ENCODE measurements around the gene ZBED2. TPM values are rescaled to one million over a fixed set of nuclear protein-coding genes. Genes with fewer than 3 reads are reported as not detected.

The ZBED2 gene
- polyA plus RNA-seq, 1 donor (not counting 4 experiments of a cell fraction or from before 2014, with no cell fraction given) = 120 TPM

- no peaks in the 10 kb centered on the region for H3K9me3 ChIP-seq (ENCODE audit: control insufficient read depth, low read depth, low read length)
- no peak overlapping the region for H3K27ac ChIP-seq (ENCODE audit: control insufficient read depth, insufficient read depth, low read length)
- dilution Hi-C loops (cut with MboI; ENCODE audit: extremely low pct_ligation_motif_present, low sequenced_read_pairs) = no loop called here
- H3K27me3 ChIP-seq (ENCODE audit: control insufficient read depth, extremely low read depth, insufficient read depth, low read length) = no peaks in the 10 kb centered on the region
- H3K9me1 ChIP-seq (ENCODE audit: control insufficient read depth, extremely low read depth, insufficient read depth, low read length) = no peaks in the 10 kb centered on the region
- FAIRE-seq = peak; percentile 5
- H3K36me3 ChIP-seq (ENCODE audit: control insufficient read depth in 2 of 2, extremely low read depth in 1 of 2, insufficient read depth in 2 of 2, low read length in 2 of 2) = no peaks in the 10 kb centered on the region
- no peak overlapping the region for H2AFZ ChIP-seq (ENCODE audit: control insufficient read depth, low read length)
- H4K20me1 ChIP-seq (ENCODE audit: control insufficient read depth, extremely low read depth, insufficient read depth, low read length) = no peaks in the 10 kb centered on the region
- TF ChIP-seq EZH2 (IDR thresholded peaks at IDR 0.05; ENCODE audit: low read length) (no peak), CTCF (optimal IDR thresholded peaks at IDR 0.05 in 1 of 3, IDR thresholded peaks at IDR 0.05 in 1 of 3, conservative IDR thresholded peaks at IDR 0.05 in 1 of 3; ENCODE audit: extremely low read depth in 1 of 3, insufficient read depth in 2 of 3, low read length in 3 of 3) (no peak)
- no peaks in the 10 kb centered on the region for H3K79me2 ChIP-seq (ENCODE audit: control insufficient read depth, insufficient read depth, low read length)
- DNase-seq (ENCODE audit: low read depth, low spot score) = no peak
- peaks cover 9% of the 10 kb centered on the region for H3K4me1 ChIP-seq (ENCODE audit: control insufficient read depth, extremely low read depth, insufficient read depth, low read length)
- H3K9ac ChIP-seq (ENCODE audit: control insufficient read depth, extremely low read depth, insufficient read depth, low read length) = no peak overlapping the region
- H3K4me3 ChIP-seq (ENCODE audit: control insufficient read depth in 2 of 3, extremely low read depth in 1 of 3, insufficient read depth in 2 of 3, low read depth in 1 of 3, low read length in 3 of 3) = no peak overlapping the region
- no peak overlapping the region for H3K4me2 ChIP-seq (ENCODE audit: control insufficient read depth, extremely low read depth, insufficient read depth, low read depth, low read length)
These were observed 6.7 kb upstream of the ZBED2 start for GRCh38 chr3:111601810-111602209.

GRCh38 chr3:111598552-111598951 lies 3.4 kb upstream of the ZBED2 start:
- Histone ChIP-seq H3K9me1 (ENCODE audit: control insufficient read depth, extremely low read depth, insufficient read depth, low read length) (no peaks in the 10 kb centered on the region), H3K27ac (ENCODE audit: control insufficient read depth, insufficient read depth, low read length) (no peak overlapping the region), H3K36me3 (ENCODE audit: control insufficient read depth in 2 of 2, extremely low read depth in 1 of 2, insufficient read depth in 2 of 2, low read length in 2 of 2) (peaks cover 0 to 6% of the 10 kb centered on the region in 2 experiments), H2AFZ (ENCODE audit: control insufficient read depth, low read length) (no peak overlapping the region), H3K9me3 (ENCODE audit: control insufficient read depth, low read depth, low read length) (no peaks in the 10 kb centered on the region), H3K4me3 (ENCODE audit: control insufficient read depth in 2 of 3, extremely low read depth in 1 of 3, insufficient read depth in 2 of 3, low read depth in 1 of 3, low read length in 3 of 3) (no peak overlapping the region), H3K27me3 (ENCODE audit: control insufficient read depth, extremely low read depth, insufficient read depth, low read length) (no peaks in the 10 kb centered on the region), H3K9ac (ENCODE audit: control insufficient read depth, extremely low read depth, insufficient read depth, low read length) (no peak overlapping the region), H3K4me2 (ENCODE audit: control insufficient read depth, extremely low read depth, insufficient read depth, low read depth, low read length) (no peak overlapping the region), H3K79me2 (ENCODE audit: control insufficient read depth, insufficient read depth, low read length) (peaks cover 16% of the 10 kb centered on the region), H3K4me1 (ENCODE audit: control insufficient read depth, extremely low read depth, insufficient read depth, low read length) (no peaks in the 10 kb centered on the region), H4K20me1 (ENCODE audit: control insufficient read depth, extremely low read depth, insufficient read depth, low read length) (no peaks in the 10 kb centered on the region)
- TF ChIP-seq CTCF (optimal IDR thresholded peaks at IDR 0.05 in 1 of 3, IDR thresholded peaks at IDR 0.05 in 1 of 3, conservative IDR thresholded peaks at IDR 0.05 in 1 of 3; ENCODE audit: extremely low read depth in 1 of 3, insufficient read depth in 2 of 3, low read length in 3 of 3) (no peak), EZH2 (IDR thresholded peaks at IDR 0.05; ENCODE audit: low read length) (no peak)
- FAIRE-seq (no peak), DNase-seq (ENCODE audit: low read depth, low spot score) (no peak)
- dilution Hi-C loops (cut with MboI; ENCODE audit: extremely low pct_ligation_motif_present, low sequenced_read_pairs) = loop anchor here (25.0 kb wide), 1 partner anchor 89 kb away; no protein-coding TSS in a partner anchor

Measured in keratinocyte (primary cell).